IMR-90 (cell line): Measurements from ENCODE around the gene PTPN7.

ENCODE experiments used
- CEBPB ChIP-seq: IDR thresholded peaks from 2 replicates; pipeline ENCODE4 v1.6.1; 2012; ENCODE audit warnings: low read depth, low read length, improper control_type of control experiment
- CTCF ChIP-seq: conservative IDR thresholded peaks from 2 replicates; pipeline ENCODE4 v1.5.1; 2012; ENCODE audit warnings: mild to moderate bottlenecking, low read depth, low read length, improper control_type of control experiment
- ELK1 ChIP-seq: fragments of 150-350 bp; IDR thresholded peaks from 2 replicates; pipeline ENCODE4 v1.6.1; 2016; ENCODE audit warnings: low read depth, mild to moderate bottlenecking, low read length, moderate library complexity, borderline replicate concordance

GRCh38 chr1:202200669-202201068, 40.3 kb upstream of the PTPN7 start:
- TF ChIP-seq CEBPB (no peak), CTCF (no peak), ELK1 (no peak)
